Stomach smooth muscle (tissue), 2 donors: ENCODE results near the gene DIS3L2.
A peak's percentile ranks its signal among the peaks of the same experiment; 100 is the strongest.

Source experiments
- H3K27ac ChIP-seq: one replicate; pipeline ENCODE4 v1.7.0; 2013; ENCODE audit warnings: mild to moderate bottlenecking, low read length, inconsistent platforms
- H3K27me3 ChIP-seq, 2 donors: one replicate each; pipeline ENCODE4 v1.7.0; 2013; ENCODE audit warnings: low read length in 2 of 2; ENCODE audit not compliant: insufficient read depth in 2 of 2, control insufficient read depth in 1 of 2
- H3K36me3 ChIP-seq, 2 donors: one replicate each; pipeline ENCODE4 v1.7.0; 2013; ENCODE audit warnings: low read length in 2 of 2; ENCODE audit not compliant: control insufficient read depth in 2 of 2, insufficient read depth in 2 of 2
- H3K4me1 ChIP-seq: one replicate; pipeline ENCODE4 v1.7.0; 2013; ENCODE audit warnings: low read length; ENCODE audit not compliant: control insufficient read depth, insufficient read depth
- H3K4me3 ChIP-seq, 2 donors: one replicate each; pipeline ENCODE4 v1.7.0; 2013; ENCODE audit warnings: low read length in 2 of 2
- H3K9ac ChIP-seq, 2 donors: one replicate each; pipeline ENCODE4 v1.7.0; 2013; ENCODE audit warnings: low read length in 2 of 2, mild to moderate bottlenecking in 1 of 2
- H3K9me3 ChIP-seq, 2 donors: one replicate each; pipeline ENCODE4 v1.7.0; 2013; ENCODE audit warnings: low read length in 2 of 2; ENCODE audit not compliant: control insufficient read depth in 2 of 2
- donor health status: healthy.
- donor health status: Pancreatic carcinoma.

The DIS3L2 gene

GRCh38 chr2:232184346-232184745, 222.8 kb downstream of the DIS3L2 start:
- Histone ChIP-seq H3K4me1 (no peaks in the 10 kb centered on the region), H3K27me3 (no peaks in the 10 kb centered on the region), H3K36me3 (no peaks in the 10 kb centered on the region), H3K9ac (no peak overlapping the region), H3K9me3 (no peaks in the 10 kb centered on the region), H3K27ac (no peak overlapping the region), H3K4me3 (no peak overlapping the region)

GRCh38 chr2:232190796-232191195, 229.3 kb downstream of the DIS3L2 start:
- no peak overlapping the region for H3K9ac ChIP-seq
- H3K27ac ChIP-seq: no peak overlapping the region
- no peaks in the 10 kb centered on the region for H3K4me1 ChIP-seq
- peaks cover 0 to 5% of the 10 kb centered on the region in 2 donors for H3K9me3 ChIP-seq
- no peaks in the 10 kb centered on the region for H3K36me3 ChIP-seq
- H3K27me3 ChIP-seq: no peaks in the 10 kb centered on the region
- no peak overlapping the region for H3K4me3 ChIP-seq

GRCh38 chr2:232195487-232195886, 234.0 kb downstream of the DIS3L2 start:
- Histone ChIP-seq H3K9ac (no peak overlapping the region), H3K36me3 (no peaks in the 10 kb centered on the region), H3K27me3 (no peaks in the 10 kb centered on the region), H3K27ac (no peak overlapping the region), H3K9me3 (peaks cover 0 to 5% of the 10 kb centered on the region in 2 donors), H3K4me3 (no peak overlapping the region), H3K4me1 (no peaks in the 10 kb centered on the region)

GRCh38 chr2:232196802-232197201, 235.3 kb downstream of the DIS3L2 start:
- no peaks in the 10 kb centered on the region for H3K27me3 ChIP-seq
- H3K4me1 ChIP-seq: no peaks in the 10 kb centered on the region

GRCh38 chr2:232200195-232200594, 238.7 kb downstream of the DIS3L2 start:
- no peaks in the 10 kb centered on the region for H3K36me3 ChIP-seq
- H3K9ac ChIP-seq: no peak overlapping the region
- no peak overlapping the region for H3K4me3 ChIP-seq
- no peaks in the 10 kb centered on the region for H3K27me3 ChIP-seq
- H3K9me3 ChIP-seq: no peaks in the 10 kb centered on the region
- H3K27ac ChIP-seq: no peak overlapping the region
- peaks cover 12% of the 10 kb centered on the region for H3K4me1 ChIP-seq

More at GRCh38 chr2:232196802-232197201, 235.3 kb downstream of the DIS3L2 start:
- Histone ChIP-seq H3K9me3 (peaks cover 0 to 5% of the 10 kb centered on the region in 2 donors), H3K36me3 (no peaks in the 10 kb centered on the region), H3K4me3 (no peak overlapping the region), H3K9ac (no peak overlapping the region), H3K27ac (no peak overlapping the region)

GRCh38 chr2:232203166-232203891, 241.8 kb downstream of the DIS3L2 start:
- Histone ChIP-seq H3K4me1 (peaks cover 15% of the 10 kb centered on the region), H3K27ac (peak overlapping the region; percentile 32), H3K9ac (no peak overlapping the region), H3K9me3 (no peaks in the 10 kb centered on the region), H3K36me3 (no peaks in the 10 kb centered on the region), H3K4me3 (no peak overlapping the region), H3K27me3 (no peaks in the 10 kb centered on the region)

- Histone ChIP-seq H3K36me3 (no peaks in the 10 kb centered on the region), H3K9me3 (no peaks in the 10 kb centered on the region), H3K27ac (peak overlapping the region; percentile 32), H3K27me3 (no peaks in the 10 kb centered on the region), H3K4me1 (peaks cover 15% of the 10 kb centered on the region), H3K4me3 (peak overlapping the region; percentile 6 to 61), H3K9ac (no peak overlapping the region)
Measured at GRCh38 chr2:232203936-232204335, 242.4 kb downstream of the DIS3L2 start.

- H3K4me1 ChIP-seq: peaks cover 15% of the 10 kb centered on the region
- peak overlapping the region; percentile 6 to 61 for H3K4me3 ChIP-seq
- peak overlapping the region; percentile 32 for H3K27ac ChIP-seq
- H3K27me3 ChIP-seq: no peaks in the 10 kb centered on the region
- H3K9ac ChIP-seq: no peak overlapping the region
- H3K9me3 ChIP-seq: no peaks in the 10 kb centered on the region
- no peaks in the 10 kb centered on the region for H3K36me3 ChIP-seq
Measured at GRCh38 chr2:232204457-232204931, 243.0 kb downstream of the DIS3L2 start.

- Histone ChIP-seq H3K27ac (no peak overlapping the region), H3K4me3 (no peak overlapping the region), H3K27me3 (no peaks in the 10 kb centered on the region), H3K9me3 (no peaks in the 10 kb centered on the region), H3K9ac (no peak overlapping the region), H3K36me3 (peaks cover 4 to 7% of the 10 kb centered on the region in 2 donors), H3K4me1 (peaks cover 15% of the 10 kb centered on the region)
Measured at GRCh38 chr2:232207174-232207573, 245.7 kb downstream of the DIS3L2 start.

- Histone ChIP-seq H3K4me3 (no peak overlapping the region), H3K9me3 (no peaks in the 10 kb centered on the region), H3K27me3 (no peaks in the 10 kb centered on the region), H3K27ac (no peak overlapping the region), H3K9ac (no peak overlapping the region), H3K4me1 (peaks cover 3% of the 10 kb centered on the region), H3K36me3 (peaks cover 6 to 7% of the 10 kb centered on the region in 2 donors)
Measured at GRCh38 chr2:232210306-232210705, 248.8 kb downstream of the DIS3L2 start.
